Inflammatory macrophage treated with lipopolysaccharide for 1 hour (primary cell): Measurements from ENCODE around the gene PODXL.

Experiments used
- DNase-seq, 2 donors: peaks; one replicate each; pipeline ENCODE4 v3.0.0-alpha.2; 2020 to 2022

Gene PODXL

GRCh38 chr7:131556053-131556908 is at the start of gene PODXL:
PODXL (minus strand) TSS chr7:131556628; CDS start chr7:131556359, 269 bp downstream.
- peak; percentile 11 to 35 for DNase-seq

- DNase-seq, result no peak
Measured at GRCh38 chr7:131605280-131605878, 49.0 kb upstream of the PODXL start.

GRCh38 chr7:131604841-131605279 is 48.4 kb upstream of the PODXL start:
- DNase-seq, result no peak

GRCh38 chr7:131603932-131604331 is 47.5 kb upstream of the PODXL start:
- DNase-seq, result no peak

GRCh38 chr7:131602994-131603372 is 46.6 kb upstream of the PODXL start:
- no peak for DNase-seq

GRCh38 chr7:131602304-131602993 is 46.0 kb upstream of the PODXL start:
- no peak for DNase-seq

- no peak for DNase-seq
Measured at GRCh38 chr7:131600085-131600881, 43.9 kb upstream of the PODXL start.

- DNase-seq, result no peak
Measured at GRCh38 chr7:131596785-131597184, 40.4 kb upstream of the PODXL start.

- DNase-seq, result no peak
Measured at GRCh38 chr7:131595699-131596098, 39.3 kb upstream of the PODXL start.

- DNase-seq, result no peak
Measured at GRCh38 chr7:131591687-131592319, 35.4 kb upstream of the PODXL start.

GRCh38 chr7:131587315-131587923 is 31.0 kb upstream of the PODXL start:
- DNase-seq, result no peak

GRCh38 chr7:131586759-131587158 is 30.3 kb upstream of the PODXL start:
- no peak for DNase-seq

- DNase-seq, result no peak
Measured at GRCh38 chr7:131586259-131586658, 29.8 kb upstream of the PODXL start.

- no peak for DNase-seq
Measured at GRCh38 chr7:131583430-131583829, 27.0 kb upstream of the PODXL start.

GRCh38 chr7:131581241-131582051 is 25.0 kb upstream of the PODXL start:
- no peak for DNase-seq

- DNase-seq, result no peak
Measured at GRCh38 chr7:131578602-131579001, 22.2 kb upstream of the PODXL start.

- DNase-seq, result no peak
Measured at GRCh38 chr7:131574741-131575140, 18.3 kb upstream of the PODXL start.

GRCh38 chr7:131570401-131570800 is 14.0 kb upstream of the PODXL start:
- no peak for DNase-seq

GRCh38 chr7:131568970-131569369 is 12.5 kb upstream of the PODXL start:
- no peak for DNase-seq

GRCh38 chr7:131568510-131568909 is 12.1 kb upstream of the PODXL start:
- no peak for DNase-seq

GRCh38 chr7:131564640-131565039 is 8.2 kb upstream of the PODXL start:
- peak; percentile 19 to 31 for DNase-seq
